GM23338 (cell line): Measurements from ENCODE around the gene MYCN. TPM values are rescaled to one million over a fixed set of nuclear protein-coding genes. Genes with fewer than 3 reads are reported as not detected.
"Not testable (repeated sequence)": the region's sequence is repeated elsewhere in the genome, so short reads cannot be mapped to it uniquely, and the experiment has no call there.

Experiments
- ATAC-seq: fragments of 200-7000 bp; cut with Tn5 transposase; 3 replicates; pipeline ENCODE4 v1.9.1; 2020
- DNase-seq: peaks from one replicate; pipeline ENCODE4 v3.0.0-alpha.2; 2015; ENCODE audit warnings: low spot score
- H2AFZ ChIP-seq: fragments of 200-600 bp; sonication (generic); 2 replicates; pipeline ENCODE4 v1.8.0; 2016; ENCODE audit warnings: antibody characterized with exemption, mild to moderate bottlenecking, moderate library complexity
- H3F3A ChIP-seq: fragments of 200-600 bp; sonication (generic); replicated peaks from 2 replicates; pipeline ENCODE4 v1.8.0; 2017; ENCODE audit warnings: antibody characterized with exemption, mixed run types, low read depth
- H3K27ac ChIP-seq: fragments of 200-600 bp; sonication (generic); 2 replicates; pipeline ENCODE4 v1.6.1; 2016; ENCODE audit warnings: low read depth
- H3K27me3 ChIP-seq: fragments of 200-600 bp; sonication (generic); 2 replicates; pipeline ENCODE4 v1.8.0; 2016; ENCODE audit warnings: mild to moderate bottlenecking, mixed run types, moderate library complexity; ENCODE audit not compliant: insufficient read depth
- H3K36me3 ChIP-seq: fragments of 200-600 bp; sonication (generic); 2 replicates; pipeline ENCODE4 v1.8.0; 2016; ENCODE audit warnings: mild to moderate bottlenecking; ENCODE audit not compliant: insufficient read depth
- H3K4me1 ChIP-seq: fragments of 200-600 bp; sonication (generic); 2 replicates; pipeline ENCODE4 v1.8.0; 2016; ENCODE audit warnings: mild to moderate bottlenecking, moderate library complexity; ENCODE audit not compliant: insufficient read depth
- H3K4me2 ChIP-seq: fragments of 200-600 bp; sonication (generic); 2 replicates; pipeline ENCODE4 v1.7.1; 2017; ENCODE audit warnings: mixed run types
- H3K4me3 ChIP-seq: fragments of 200-600 bp; sonication (generic); 2 replicates; pipeline ENCODE4 v1.6.1; 2016; ENCODE audit warnings: mixed run types
- H3K79me2 ChIP-seq: fragments of 200-600 bp; sonication (generic); replicated peaks from 2 replicates; pipeline ENCODE4 v1.8.0; 2017; ENCODE audit warnings: mild to moderate bottlenecking; ENCODE audit not compliant: insufficient read depth
- H3K9me2 ChIP-seq: fragments of 200-600 bp; sonication (generic); 2 replicates; pipeline ENCODE4 v1.8.0; 2017; ENCODE audit not compliant: insufficient read depth
- H4K20me1 ChIP-seq: fragments of 200-600 bp; sonication (generic); replicated peaks from 2 replicates; pipeline ENCODE4 v1.8.0; 2017; ENCODE audit warnings: mild to moderate bottlenecking; ENCODE audit not compliant: insufficient read depth
- H3K27ac Mint-ChIP-seq: 2 replicates; pipeline ENCODE4 v1.8.0; 2020; ENCODE audit warnings: inconsistent platforms, mild to moderate bottlenecking, moderate library complexity, mixed read lengths
- H3K27me3 Mint-ChIP-seq: 3 replicates; pipeline ENCODE4 v1.8.0; 2022; ENCODE audit warnings: low read depth, mild to moderate bottlenecking, moderate library complexity, mixed read lengths, inconsistent platforms; ENCODE audit not compliant: insufficient read depth, poor library complexity
- H3K36me3 Mint-ChIP-seq: 3 replicates; pipeline ENCODE4 v1.8.0; 2021; ENCODE audit warnings: low read depth, mild to moderate bottlenecking, inconsistent platforms, moderate library complexity, mixed read lengths
- H3K4me1 Mint-ChIP-seq: 3 replicates; pipeline ENCODE4 v1.8.0; 2020; ENCODE audit warnings: mild to moderate bottlenecking, inconsistent platforms, mixed read lengths
- H3K4me3 Mint-ChIP-seq: 3 replicates; pipeline ENCODE4 v1.8.0; 2021; ENCODE audit warnings: moderate library complexity, mild to moderate bottlenecking, inconsistent platforms, mixed read lengths
- H3K9me3 Mint-ChIP-seq: 3 replicates; pipeline ENCODE4 v1.8.0; 2020; ENCODE audit warnings: moderate library complexity, mild to moderate bottlenecking, inconsistent platforms, mixed read lengths
- CREB1 ChIP-seq: fragments of 250-450 bp; sonication (Bioruptor Pico); IDR thresholded peaks from 2 replicates; pipeline ENCODE4 v1.5.0; 2020; ENCODE audit warnings: low read depth, mild to moderate bottlenecking, moderate library complexity
- CTCF ChIP-seq, 2 experiments: fragments of 200-600 bp in 1 of 2; sonication (generic) in 1 of 2; conservative IDR thresholded peaks; 2 replicates each; pipeline versions ENCODE4 v1.5.1 to v1.6.1; 2016 to 2017; ENCODE audit warnings: antibody characterized with exemption in 2 of 2, low read depth in 2 of 2, mild to moderate bottlenecking in 2 of 2, moderate library complexity in 1 of 2
- ETS1 ChIP-seq: IDR thresholded peaks from 2 replicates; pipeline ENCODE4 v1.6.1; 2016; ENCODE audit warnings: antibody characterized with exemption
- EZH2 ChIP-seq: fragments of 200-600 bp; sonication (generic); IDR thresholded peaks from one replicate; pipeline ENCODE4 v1.8.0; 2017; ENCODE audit warnings: antibody characterized with exemption, mild to moderate bottlenecking, low read depth; ENCODE audit not compliant: unreplicated experiment
- EZH2phosphoT487 ChIP-seq: fragments of 200-600 bp; sonication (generic); IDR thresholded peaks from one replicate; pipeline ENCODE4 v1.8.1; 2018; ENCODE audit warnings: antibody characterized with exemption; ENCODE audit not compliant: unreplicated experiment
- JUNB ChIP-seq: IDR thresholded peaks from one replicate; pipeline ENCODE4 v1.6.1; 2016; ENCODE audit warnings: antibody characterized with exemption; ENCODE audit not compliant: unreplicated experiment
- POLR2AphosphoS5 ChIP-seq: IDR thresholded peaks from 2 replicates; pipeline ENCODE4 v1.6.1; 2016; ENCODE audit warnings: antibody characterized with exemption, low read depth
- REST ChIP-seq: IDR thresholded peaks from one replicate; pipeline ENCODE4 v1.6.1; 2018; ENCODE audit warnings: antibody characterized with exemption; ENCODE audit not compliant: unreplicated experiment
- STAT1 ChIP-seq: IDR thresholded peaks from one replicate; pipeline ENCODE4 v1.6.1; 2016; ENCODE audit warnings: antibody characterized with exemption; ENCODE audit not compliant: unreplicated experiment
- ZNF114 ChIP-seq: fragments of 250-450 bp; sonication (Bioruptor Pico); IDR thresholded peaks from 2 replicates; pipeline ENCODE4 v1.5.0; 2020; ENCODE audit warnings: mild to moderate bottlenecking, moderate library complexity
- ZNF331 ChIP-seq: fragments of 250-450 bp; sonication (Bioruptor Pico); IDR thresholded peaks from 2 replicates; pipeline ENCODE4 v1.5.0; 2020; ENCODE audit warnings: low read depth, mild to moderate bottlenecking, moderate library complexity
- polyA plus RNA-seq: library from polyadenylated mRNA; unstranded; fragments of >200 nt; fragmentation: Nextera tagmentation; extraction: Ambion mirVana; gene quantifications from 2 replicates; pipeline ENCODE4 v1.2.1, GENCODE V29; 2016
- total RNA-seq: library from RNA; depleted of rRNA; stranded (reverse); fragments of >200 nt; shearing (Covaris generic); gene quantifications from 2 replicates; pipeline ENCODE4 v1.2.3, GENCODE V29; 2014

MYCN gene
- total and polyA plus RNA-seq, 2 experiments from 2014 or later = 50.8 to 145 TPM

GRCh38 chr2:15901808-15902130, 38.6 kb upstream of the MYCN start:
- Histone ChIP-seq H4K20me1 (no peaks in the 10 kb centered on the region), H3K9me2 (no peaks in the 10 kb centered on the region), H2AFZ (no peak overlapping the region), H3K36me3 (no peaks in the 10 kb centered on the region), H3K79me2 (no peaks in the 10 kb centered on the region), H3K4me2 (no peak overlapping the region), H3K4me1 (no peaks in the 10 kb centered on the region), H3K4me3 (no peak overlapping the region), H3K27ac (no peak overlapping the region), H3K27me3 (no peaks in the 10 kb centered on the region), H3F3A (no peaks in the 10 kb centered on the region)
- H3K36me3 Mint-ChIP-seq = peaks cover 18% of the 10 kb centered on the region; the same call in 2 of the 3 replicates
- DNase-seq (no peak), ATAC-seq (no peak)
- H3K27me3 Mint-ChIP-seq = peaks cover 3% of the 10 kb centered on the region
- no peaks in the 10 kb centered on the region; the same call in 2 of the 3 replicates for H3K4me1 Mint-ChIP-seq
- H3K27ac Mint-ChIP-seq = no peak overlapping the region
- TF ChIP-seq JUNB = no peak
- TF ChIP-seq CTCF (conservative IDR thresholded peaks at IDR 0.05; ENCODE audit: low read depth in 2 of 2) = no peak
- TF ChIP-seq EZH2 = no peak
- TF ChIP-seq ZNF331 (CRISPR knock-in tag) = no peak
- TF ChIP-seq EZH2phosphoT487 = no peak
- TF ChIP-seq ETS1 = no peak
- TF ChIP-seq CREB1 (CRISPR knock-in tag) = no peak
- TF ChIP-seq REST = no peak
- TF ChIP-seq ZNF114 (CRISPR knock-in tag) = no peak
- no peak for TF ChIP-seq STAT1
- TF ChIP-seq POLR2AphosphoS5 = no peak
- H3K4me3 Mint-ChIP-seq = no peak overlapping the region
- H3K9me3 Mint-ChIP-seq = peaks cover 19% of the 10 kb centered on the region

GRCh38 chr2:15903910-15904309, 36.4 kb upstream of the MYCN start:
- not testable (repeated sequence) for H4K20me1 ChIP-seq, H3F3A ChIP-seq, H3K36me3 Mint-ChIP-seq, ATAC-seq, H3K4me3 ChIP-seq, H3K4me2 ChIP-seq, H3K9me3 Mint-ChIP-seq, H3K27ac Mint-ChIP-seq, H3K4me1 ChIP-seq, H3K27me3 ChIP-seq, H3K4me3 Mint-ChIP-seq, H3K9me2 ChIP-seq, H3K79me2 ChIP-seq, H3K27me3 Mint-ChIP-seq, H2AFZ ChIP-seq, H3K36me3 ChIP-seq, H3K4me1 Mint-ChIP-seq, H3K27ac ChIP-seq, DNase-seq
